Naive thymus-derived CD4-positive, alpha-beta T cell (primary cell): ENCODE data around the gene BMAL1. TPM values are rescaled to one million over a fixed set of nuclear protein-coding genes. Genes with fewer than 3 reads are reported as not detected.

Source experiments
- ATAC-seq: fragments of 150-1000 bp; cut with Tn5 transposase; 2 replicates; pipeline ENCODE4 v1.10.0; 2021; ENCODE audit warnings: mild to moderate bottlenecking, moderate library complexity
- CTCF ChIA-PET: fragments of 350-600 bp; sonication (Branson Sonifier 250); formaldehyde crosslinking; loops from one replicate; lab custom pipeline; 2021; ENCODE audit warnings: antibody characterized with exemption; lab: Charles Lee
- POLR2A ChIA-PET: fragments of 350-600 bp; sonication (Branson Sonifier 250); formaldehyde crosslinking; loops from one replicate; lab custom pipeline; 2021; ENCODE audit warnings: antibody characterized with exemption, inconsistent platforms; lab: Charles Lee
- DNase-seq, 9 donors: peaks; one replicate each; pipeline versions ENCODE4 v3.0.0 to v3.0.0-alpha.2; 2020 to 2022; ENCODE audit warnings: mixed read lengths in 1 of 9
- H3K27ac ChIP-seq: one replicate; pipeline ENCODE4 v1.7.0; 2013; ENCODE audit warnings: mild to moderate bottlenecking, low read depth, low read length, moderate library complexity
- H3K27me3 ChIP-seq, 2 donors: one replicate each; pipeline ENCODE4 v1.7.0; 2013; ENCODE audit warnings: low read length in 2 of 2, mild to moderate bottlenecking in 2 of 2, moderate library complexity in 2 of 2; ENCODE audit not compliant: control insufficient read depth in 2 of 2, insufficient read depth in 2 of 2
- H3K36me3 ChIP-seq, 3 experiments: 1 replicate in 2 of 3; 2 replicates in 1 of 3; pipeline ENCODE4 v1.7.0; 2013; ENCODE audit warnings: low read length in 3 of 3, mild to moderate bottlenecking in 3 of 3, moderate library complexity in 1 of 3; ENCODE audit not compliant: insufficient read depth in 3 of 3, control insufficient read depth in 2 of 3
- H3K4me1 ChIP-seq, 2 donors: one replicate each; pipeline ENCODE4 v1.7.0; 2013; ENCODE audit warnings: low read length in 2 of 2, mild to moderate bottlenecking in 2 of 2, moderate library complexity in 1 of 2; ENCODE audit not compliant: control insufficient read depth in 2 of 2, insufficient read depth in 2 of 2
- H3K4me3 ChIP-seq: 2 replicates; pipeline ENCODE4 v1.7.0; 2013; ENCODE audit warnings: mild to moderate bottlenecking, low read length
- H3K9me3 ChIP-seq, 3 experiments: 1 replicate in 2 of 3; 2 replicates in 1 of 3; pipeline ENCODE4 v1.7.0; 2013; ENCODE audit warnings: low read length in 3 of 3; ENCODE audit not compliant: control insufficient read depth in 2 of 3
- H3K27ac Mint-ChIP-seq, 9 donors: one replicate each; pipeline ENCODE4 v1.8.0; 2020 to 2022; ENCODE audit warnings: mixed read lengths in 9 of 9, mild to moderate bottlenecking in 8 of 9, moderate library complexity in 5 of 9, inconsistent platforms in 2 of 9
- H3K27me3 Mint-ChIP-seq, 5 donors: one replicate each; pipeline ENCODE4 v1.8.0; 2021 to 2022; ENCODE audit warnings: mixed read lengths in 5 of 5, mild to moderate bottlenecking in 1 of 5
- H3K36me3 Mint-ChIP-seq, 5 donors: one replicate each; pipeline ENCODE4 v1.8.0; 2020 to 2022; ENCODE audit warnings: mixed read lengths in 5 of 5, mild to moderate bottlenecking in 3 of 5, inconsistent platforms in 1 of 5
- H3K4me1 Mint-ChIP-seq, 7 donors: one replicate each; pipeline ENCODE4 v1.8.0; 2020 to 2022; ENCODE audit warnings: mixed read lengths in 7 of 7, mild to moderate bottlenecking in 3 of 7, inconsistent platforms in 1 of 7
- H3K4me3 Mint-ChIP-seq, 10 donors: one replicate each; pipeline ENCODE4 v1.8.0; 2020 to 2022; ENCODE audit warnings: mild to moderate bottlenecking in 10 of 10, mixed read lengths in 10 of 10, moderate library complexity in 6 of 10, inconsistent platforms in 2 of 10
- H3K9me3 Mint-ChIP-seq, 11 donors: one replicate each; pipeline ENCODE4 v1.8.0; 2020 to 2022; ENCODE audit warnings: mixed read lengths in 11 of 11, mild to moderate bottlenecking in 4 of 11, inconsistent platforms in 1 of 11, moderate library complexity in 1 of 11
- intact Hi-C, 2 donors: fragments of 100-400 bp; cut with micrococcal nuclease; formaldehyde crosslinking; loops; one replicate each; pipeline ENCODE4 v1.15.1; 2023
- polyA plus RNA-seq, 2 donors: library from polyadenylated mRNA; unstranded; fragments of 300-500 nt; fragmentation: Illumina TruSeq; gene quantifications; one replicate each; pipeline ENCODE4 v1.2.3, GENCODE V29; 2021
- total RNA-seq, 6 experiments: library from RNA in 5 of 6; stranded (reverse) in 5 of 6; gene quantifications; 1 replicate in 5 of 6; 2 replicates in 1 of 6; pipeline ENCODE4 v1.2.3 and lab custom pipeline; 2021 to 2026

BMAL1 gene
- total and polyA plus RNA-seq, 7 experiments from 2014 or later: 12.8 to 88.3 (median 47.9) TPM

DNA sequence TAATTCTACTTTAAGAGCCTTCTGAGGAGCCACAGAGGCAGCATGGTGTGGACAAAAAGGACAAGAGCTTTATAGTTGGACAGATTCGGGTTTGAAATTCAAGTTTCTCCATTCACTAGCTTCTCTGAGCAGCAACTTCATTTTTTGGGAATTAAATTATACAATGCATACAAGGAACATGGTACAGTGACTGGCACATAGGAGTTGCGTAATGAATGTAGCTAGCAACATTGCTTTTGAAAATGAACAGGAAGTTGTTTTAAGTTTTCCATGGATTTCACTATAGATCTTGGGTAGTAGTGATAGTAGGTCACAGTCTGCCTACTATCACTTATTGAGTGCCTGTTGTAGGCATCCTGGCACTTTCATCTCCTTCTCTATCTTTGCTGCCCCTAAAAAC, 41.0 kb upstream of the BMAL1 start:
- DNase-seq: no peak
- H3K9me3 ChIP-seq: no peaks in the 10 kb centered on the region
- H3K27me3 ChIP-seq: no peaks in the 10 kb centered on the region
- ChIA-PET CTCF (interaction anchor here (1.1 to 2.5 kb wide), 2 partner anchors 12 to 14 kb away, joined by 3 to 7 read pairs; no protein-coding TSS in a partner anchor), POLR2A (interaction anchor here (0.6 kb wide), 1 partner anchor 1461 kb away, joined by 3 read pairs; no protein-coding TSS in a partner anchor)
- Mint-ChIP-seq H3K36me3 (peaks cover 0 to 4% (median 0%) of the 10 kb centered on the region in 5 donors), H3K27ac (no peak overlapping the region), H3K4me1 (peaks cover 0 to 5% (median 0%) of the 10 kb centered on the region in 7 donors), H3K4me3 (no peak overlapping the region), H3K9me3 (peaks cover 0 to 3% (median 0%) of the 10 kb centered on the region in 11 donors), H3K27me3 (peaks cover 0 to 40% (median 7%) of the 10 kb centered on the region in 5 donors)
- intact Hi-C loops: no loop called here
- no peaks in the 10 kb centered on the region for H3K4me1 ChIP-seq
- H3K36me3 ChIP-seq: no peaks in the 10 kb centered on the region
- no peak for ATAC-seq
- H3K4me3 ChIP-seq: no peak overlapping the region
- no peak overlapping the region for H3K27ac ChIP-seq

DNA sequence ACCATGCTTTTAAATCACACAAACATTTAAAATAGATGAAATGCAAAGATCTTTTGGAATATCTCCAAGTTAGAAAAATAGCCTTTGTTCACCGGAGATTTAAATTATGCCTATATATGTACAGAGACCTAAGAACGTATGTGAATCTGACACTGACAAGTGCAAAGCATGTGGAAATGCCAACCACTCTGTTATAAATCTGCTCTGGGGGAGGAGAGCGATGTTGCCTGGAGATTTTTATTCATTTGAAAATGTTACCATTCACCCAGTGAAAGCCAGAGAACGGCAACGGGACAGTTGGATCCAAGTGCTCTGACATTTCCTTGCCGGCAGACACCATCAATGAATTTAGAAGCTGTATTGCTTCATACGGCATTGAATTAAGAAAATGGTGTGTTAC, 39.8 kb upstream of the BMAL1 start:
- H3K9me3 Mint-ChIP-seq: peaks cover 0 to 3% (median 0%) of the 10 kb centered on the region in 11 donors
- ChIA-PET POLR2A (interaction anchor here (0.8 kb wide), 1 partner anchor 39 kb away, joined by 3 read pairs; no protein-coding TSS in a partner anchor), CTCF (interaction anchor here (1.3 to 2.5 kb wide), 2 partner anchors 10 to 32 kb away, joined by 4 to 7 read pairs; no protein-coding TSS in a partner anchor)
- H3K36me3 ChIP-seq: no peaks in the 10 kb centered on the region
- intact Hi-C loops: no loop called here
- H3K36me3 Mint-ChIP-seq: peaks cover 0 to 4% (median 0%) of the 10 kb centered on the region in 5 donors
- no peak overlapping the region for H3K27ac ChIP-seq
- H3K27me3 ChIP-seq: no peaks in the 10 kb centered on the region
- no peaks in the 10 kb centered on the region for H3K4me1 ChIP-seq
- no peak for DNase-seq
- no peak for ATAC-seq
- H3K4me3 Mint-ChIP-seq: no peak overlapping the region
- H3K9me3 ChIP-seq: no peaks in the 10 kb centered on the region
- H3K27me3 Mint-ChIP-seq: peaks cover 0 to 44% (median 11%) of the 10 kb centered on the region in 5 donors
- peaks cover 0 to 5% (median 0%) of the 10 kb centered on the region in 7 donors for H3K4me1 Mint-ChIP-seq
- H3K4me3 ChIP-seq: no peak overlapping the region
- peak overlapping the region in 1 of 9 donors; percentile 5 for H3K27ac Mint-ChIP-seq

DNA sequence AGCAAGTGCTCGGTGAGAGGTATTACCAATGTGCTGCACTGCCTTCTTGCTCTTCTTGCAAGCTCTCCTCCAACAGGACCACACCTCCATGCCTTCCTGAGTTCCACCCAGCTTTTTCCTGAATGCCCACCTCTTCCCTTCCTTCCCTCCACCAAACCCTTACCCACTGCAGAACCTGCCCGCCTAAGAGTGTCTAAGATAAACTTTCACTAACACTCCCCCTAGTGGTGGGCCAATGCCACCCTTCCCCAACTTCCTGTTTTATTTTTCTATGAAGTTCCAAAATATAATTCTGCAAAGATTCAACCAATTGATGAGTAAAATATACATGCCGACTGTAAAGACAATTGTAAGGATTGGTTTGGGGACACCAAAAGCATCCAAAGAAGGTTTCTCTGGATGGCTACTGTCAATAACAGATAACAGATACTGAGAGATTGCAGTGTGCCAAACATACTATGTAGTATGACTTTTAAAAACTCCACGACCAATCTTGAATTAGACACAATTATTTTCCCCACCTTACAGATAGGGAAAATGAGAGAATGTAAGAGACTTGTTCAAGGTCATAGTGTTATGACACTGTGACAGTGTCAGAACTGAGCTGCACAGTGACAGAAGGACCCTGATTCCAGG, 38.6 kb upstream of the BMAL1 start:
- H3K27ac Mint-ChIP-seq: no peak overlapping the region
- H3K27ac ChIP-seq: no peak overlapping the region
- CTCF ChIA-PET: interaction anchor here (0.5 to 1.3 kb wide), 8 partner anchors 18 to 866 kb away, joined by 3 to 4 read pairs (median 3); no protein-coding TSS in a partner anchor
- POLR2A ChIA-PET: no interaction called here
- intact Hi-C loops: loop anchor here (1.0 kb wide), 7 partner anchors 29 to 908 kb away; partner anchors contain the start of gene BMAL1 (in 1 of the 2)
- peaks cover 0 to 45% (median 15%) of the 10 kb centered on the region in 5 donors for H3K27me3 Mint-ChIP-seq
- H3K4me1 ChIP-seq: no peaks in the 10 kb centered on the region
- no peaks in the 10 kb centered on the region for H3K9me3 ChIP-seq
- H3K36me3 Mint-ChIP-seq: peaks cover 0 to 4% (median 0%) of the 10 kb centered on the region in 5 donors
- no peaks in the 10 kb centered on the region for H3K36me3 ChIP-seq
- no peaks in the 10 kb centered on the region for H3K27me3 ChIP-seq
- peak; percentile 84 for ATAC-seq
- no peak overlapping the region for H3K4me3 ChIP-seq
- DNase-seq: peak; percentile 11 to 59 (median 43)
- no peak overlapping the region for H3K4me3 Mint-ChIP-seq
- H3K9me3 Mint-ChIP-seq: peaks cover 0 to 3% (median 0%) of the 10 kb centered on the region in 11 donors
- H3K4me1 Mint-ChIP-seq: peaks cover 0 to 5% (median 0%) of the 10 kb centered on the region in 7 donors

DNA sequence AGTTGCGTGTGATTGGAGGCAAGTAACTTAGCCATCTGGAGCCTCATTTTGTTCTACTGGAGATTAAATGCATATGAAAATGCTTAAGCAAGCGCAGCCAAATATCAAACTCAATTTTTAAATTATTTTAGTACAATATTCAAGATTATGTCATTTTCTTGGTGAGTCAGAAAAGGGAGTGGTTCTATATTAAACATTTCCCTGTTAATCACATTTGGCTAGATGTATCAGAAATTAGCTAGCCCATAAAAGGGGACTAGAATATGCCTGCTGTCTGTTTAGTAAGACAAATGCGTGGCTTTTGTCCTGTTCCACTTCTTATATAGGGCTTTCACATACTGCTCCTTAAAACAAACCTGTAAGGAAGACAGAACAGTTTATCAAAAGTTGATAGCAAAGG, 35.0 kb upstream of the BMAL1 start:
- Histone ChIP-seq H3K27me3 (peaks cover 0 to 5% of the 10 kb centered on the region in 2 donors), H3K9me3 (no peaks in the 10 kb centered on the region), H3K4me3 (no peak overlapping the region), H3K27ac (no peak overlapping the region), H3K36me3 (no peaks in the 10 kb centered on the region), H3K4me1 (no peaks in the 10 kb centered on the region)
- Mint-ChIP-seq H3K4me1 (peaks cover 0 to 5% (median 0%) of the 10 kb centered on the region in 7 donors), H3K4me3 (no peak overlapping the region), H3K27me3 (peaks cover 19 to 57% (median 28%) of the 10 kb centered on the region in 5 donors), H3K9me3 (no peaks in the 10 kb centered on the region), H3K36me3 (no peaks in the 10 kb centered on the region), H3K27ac (no peak overlapping the region)
- ATAC-seq: no peak
- ChIA-PET CTCF (no interaction called here), POLR2A (no interaction called here)
- DNase-seq: no peak
- intact Hi-C loops: no loop called here

DNA sequence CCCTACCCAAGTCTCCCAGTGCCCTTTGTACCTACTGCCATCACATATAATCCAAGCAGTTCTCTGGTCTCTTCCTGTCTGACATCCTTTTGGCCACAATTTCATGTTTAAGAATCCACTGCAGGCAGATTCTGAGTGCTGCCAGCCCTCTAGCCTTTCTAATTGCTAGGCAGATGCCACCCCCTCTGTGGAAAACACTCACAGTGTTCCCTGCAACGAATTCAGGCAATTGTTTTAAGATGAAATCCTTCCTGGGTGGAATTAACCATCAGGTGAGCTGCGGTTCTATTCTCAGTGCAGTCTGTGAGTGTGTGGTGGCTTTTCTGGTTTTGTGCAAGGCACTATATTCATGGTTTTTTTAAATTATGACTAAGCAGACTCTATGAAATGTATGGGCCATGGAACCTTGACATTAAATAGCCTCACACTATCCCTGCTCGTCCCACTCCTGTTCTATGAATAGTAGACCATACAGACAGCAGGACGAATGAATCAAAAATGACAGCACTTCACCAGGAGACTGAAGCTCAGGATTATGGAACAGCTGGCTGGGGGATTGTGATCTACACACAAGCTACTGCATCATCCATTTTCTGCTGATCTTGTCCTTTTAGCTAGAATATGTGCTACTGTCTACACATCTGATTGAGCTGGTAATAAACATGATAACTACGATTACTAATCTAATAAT, 29.8 kb upstream of the BMAL1 start:
- no peak overlapping the region for H3K27ac Mint-ChIP-seq
- Histone ChIP-seq H3K4me1 (no peaks in the 10 kb centered on the region), H3K4me3 (no peak overlapping the region), H3K27ac (no peak overlapping the region), H3K9me3 (no peaks in the 10 kb centered on the region), H3K36me3 (no peaks in the 10 kb centered on the region), H3K27me3 (peaks cover 0 to 9% of the 10 kb centered on the region in 2 donors)
- no peaks in the 10 kb centered on the region for H3K9me3 Mint-ChIP-seq
- no peaks in the 10 kb centered on the region for H3K4me1 Mint-ChIP-seq
- peaks cover 19 to 41% (median 24%) of the 10 kb centered on the region in 5 donors for H3K27me3 Mint-ChIP-seq
- H3K4me3 Mint-ChIP-seq: no peak overlapping the region
- H3K36me3 Mint-ChIP-seq: no peaks in the 10 kb centered on the region
- DNase-seq: no peak
- ChIA-PET CTCF (interaction anchor here (0.7 to 1.8 kb wide), 2 partner anchors 10 to 145 kb away, joined by 4 to 7 read pairs; no protein-coding TSS in a partner anchor), POLR2A (interaction anchor here (0.6 kb wide), 1 partner anchor 11 kb away, joined by 3 read pairs; no protein-coding TSS in a partner anchor)
- ATAC-seq: no peak
- intact Hi-C loops: no loop called here

DNA sequence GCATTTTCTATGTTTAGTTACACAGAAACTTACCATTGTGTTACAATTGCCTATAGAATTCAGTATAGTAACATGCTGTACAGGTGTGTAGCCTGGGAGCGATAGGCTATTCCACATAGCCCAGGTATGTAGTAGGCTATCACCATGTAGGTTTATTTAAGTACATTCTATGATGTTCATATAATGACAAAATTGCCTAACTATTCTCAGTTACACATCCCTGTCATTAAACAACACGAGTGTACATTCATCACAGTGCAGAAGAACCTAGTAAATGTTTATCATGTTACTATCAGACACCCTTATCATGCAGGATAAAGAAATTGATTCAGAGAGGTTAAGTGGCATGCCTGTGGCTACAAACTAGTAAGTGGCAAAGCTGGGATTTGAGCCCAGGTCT, 28.4 kb upstream of the BMAL1 start:
- no peaks in the 10 kb centered on the region for H3K4me1 Mint-ChIP-seq
- no peak for ATAC-seq
- Histone ChIP-seq H3K4me3 (no peak overlapping the region), H3K27ac (no peak overlapping the region), H3K27me3 (peaks cover 0 to 9% of the 10 kb centered on the region in 2 donors), H3K4me1 (no peaks in the 10 kb centered on the region), H3K9me3 (no peaks in the 10 kb centered on the region), H3K36me3 (no peaks in the 10 kb centered on the region)
- no peak overlapping the region for H3K27ac Mint-ChIP-seq
- H3K27me3 Mint-ChIP-seq: peaks cover 12 to 29% (median 19%) of the 10 kb centered on the region in 5 donors
- no peaks in the 10 kb centered on the region for H3K36me3 Mint-ChIP-seq
- no peak for DNase-seq
- H3K9me3 Mint-ChIP-seq: no peaks in the 10 kb centered on the region
- ChIA-PET POLR2A (no interaction called here), CTCF (interaction anchor here (1.8 kb wide), 1 partner anchor 12 kb away, joined by 7 read pairs; no protein-coding TSS in a partner anchor)
- intact Hi-C loops: no loop called here
- no peak overlapping the region for H3K4me3 Mint-ChIP-seq
